Activated effector memory CD4-positive, alpha-beta T cell treated with anti-CD3 and anti-CD28 coated beads, Interleukin-2, amount 50 U/mL, for 16 hours (primary cell): ENCODE data around the gene ACIN1.
A peak's percentile ranks its signal among the peaks of the same experiment; 100 is the strongest.

Source experiments
- DNase-seq: peaks from one replicate; pipeline ENCODE4 v3.0.0-alpha.2; 2020

The ACIN1 gene, protein sequence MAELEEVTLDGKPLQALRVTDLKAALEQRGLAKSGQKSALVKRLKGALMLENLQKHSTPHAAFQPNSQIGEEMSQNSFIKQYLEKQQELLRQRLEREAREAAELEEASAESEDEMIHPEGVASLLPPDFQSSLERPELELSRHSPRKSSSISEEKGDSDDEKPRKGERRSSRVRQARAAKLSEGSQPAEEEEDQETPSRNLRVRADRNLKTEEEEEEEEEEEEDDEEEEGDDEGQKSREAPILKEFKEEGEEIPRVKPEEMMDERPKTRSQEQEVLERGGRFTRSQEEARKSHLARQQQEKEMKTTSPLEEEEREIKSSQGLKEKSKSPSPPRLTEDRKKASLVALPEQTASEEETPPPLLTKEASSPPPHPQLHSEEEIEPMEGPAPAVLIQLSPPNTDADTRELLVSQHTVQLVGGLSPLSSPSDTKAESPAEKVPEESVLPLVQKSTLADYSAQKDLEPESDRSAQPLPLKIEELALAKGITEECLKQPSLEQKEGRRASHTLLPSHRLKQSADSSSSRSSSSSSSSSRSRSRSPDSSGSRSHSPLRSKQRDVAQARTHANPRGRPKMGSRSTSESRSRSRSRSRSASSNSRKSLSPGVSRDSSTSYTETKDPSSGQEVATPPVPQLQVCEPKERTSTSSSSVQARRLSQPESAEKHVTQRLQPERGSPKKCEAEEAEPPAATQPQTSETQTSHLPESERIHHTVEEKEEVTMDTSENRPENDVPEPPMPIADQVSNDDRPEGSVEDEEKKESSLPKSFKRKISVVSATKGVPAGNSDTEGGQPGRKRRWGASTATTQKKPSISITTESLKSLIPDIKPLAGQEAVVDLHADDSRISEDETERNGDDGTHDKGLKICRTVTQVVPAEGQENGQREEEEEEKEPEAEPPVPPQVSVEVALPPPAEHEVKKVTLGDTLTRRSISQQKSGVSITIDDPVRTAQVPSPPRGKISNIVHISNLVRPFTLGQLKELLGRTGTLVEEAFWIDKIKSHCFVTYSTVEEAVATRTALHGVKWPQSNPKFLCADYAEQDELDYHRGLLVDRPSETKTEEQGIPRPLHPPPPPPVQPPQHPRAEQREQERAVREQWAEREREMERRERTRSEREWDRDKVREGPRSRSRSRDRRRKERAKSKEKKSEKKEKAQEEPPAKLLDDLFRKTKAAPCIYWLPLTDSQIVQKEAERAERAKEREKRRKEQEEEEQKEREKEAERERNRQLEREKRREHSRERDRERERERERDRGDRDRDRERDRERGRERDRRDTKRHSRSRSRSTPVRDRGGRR

DNA sequence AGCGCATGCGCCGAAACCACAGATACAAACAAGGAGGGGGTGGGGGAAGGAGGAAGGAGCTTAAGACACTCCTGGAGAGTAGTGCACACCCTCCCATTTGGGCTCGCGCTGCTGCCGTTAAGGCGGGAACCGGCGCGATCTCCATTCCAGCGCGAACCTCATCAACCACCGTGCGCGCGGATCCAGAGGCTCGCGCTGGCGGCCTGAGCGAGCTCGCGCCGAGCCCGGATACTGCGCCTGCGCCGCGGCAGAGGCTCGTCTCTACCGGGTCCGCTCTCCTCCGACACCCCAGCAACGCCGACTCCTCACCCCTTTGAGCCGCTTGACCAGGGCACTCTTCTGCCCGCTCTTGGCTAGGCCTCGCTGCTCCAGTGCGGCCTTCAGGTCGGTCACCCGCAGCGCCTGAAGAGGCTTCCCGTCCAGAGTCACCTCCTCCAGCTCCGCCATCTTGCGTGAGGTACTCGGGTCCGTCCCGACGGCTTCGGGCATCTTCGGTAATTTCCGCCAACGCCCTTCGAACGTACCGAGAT is at the start of gene ACIN1:
ACIN1 (minus strand) TSS at position 471 of the 530 bp plus-strand sequence; CDS start at position 447, 24 bp downstream.
- peak; percentile 89 for DNase-seq

DNA sequence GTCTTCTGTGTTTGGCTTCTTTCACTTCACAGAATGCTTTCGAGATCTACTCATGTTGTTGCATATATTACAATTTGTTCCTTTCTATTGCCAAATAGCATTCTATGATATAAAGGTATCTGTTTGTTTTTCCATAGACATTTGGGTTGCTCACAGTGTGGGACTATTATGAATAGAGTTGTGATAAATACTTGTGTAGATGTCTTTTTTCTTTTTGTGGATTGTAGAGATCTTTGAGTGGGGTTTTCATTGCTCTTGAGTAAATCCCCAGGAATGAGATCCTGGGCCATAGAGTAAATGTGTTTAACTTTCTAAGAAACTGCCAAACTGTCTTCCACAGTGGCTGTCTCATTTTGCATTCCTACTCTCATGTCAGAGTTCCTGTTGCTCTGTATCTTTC is 49.0 kb upstream of the ACIN1 start:
- no peak for DNase-seq

DNA sequence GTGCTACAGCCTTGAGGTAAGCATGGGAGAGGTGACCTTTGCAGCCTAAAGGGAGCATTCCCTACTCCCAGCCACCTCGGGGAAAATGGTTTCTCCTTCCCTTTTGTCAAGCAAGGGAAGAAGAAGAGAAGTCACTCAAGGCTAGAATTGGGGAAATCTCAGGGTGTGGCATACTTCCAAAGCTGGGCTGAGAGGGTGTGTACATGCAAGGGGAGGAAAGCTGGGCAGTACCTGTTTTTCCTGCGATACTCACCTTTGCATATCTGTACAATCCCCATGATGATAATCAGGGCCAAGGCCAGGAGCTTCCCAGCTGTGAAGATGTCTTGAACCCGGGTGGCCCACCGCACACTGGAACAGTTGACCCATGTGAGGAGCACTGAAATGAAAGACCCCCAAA is 47.9 kb upstream of the ACIN1 start:
- DNase-seq: no peak

DNA sequence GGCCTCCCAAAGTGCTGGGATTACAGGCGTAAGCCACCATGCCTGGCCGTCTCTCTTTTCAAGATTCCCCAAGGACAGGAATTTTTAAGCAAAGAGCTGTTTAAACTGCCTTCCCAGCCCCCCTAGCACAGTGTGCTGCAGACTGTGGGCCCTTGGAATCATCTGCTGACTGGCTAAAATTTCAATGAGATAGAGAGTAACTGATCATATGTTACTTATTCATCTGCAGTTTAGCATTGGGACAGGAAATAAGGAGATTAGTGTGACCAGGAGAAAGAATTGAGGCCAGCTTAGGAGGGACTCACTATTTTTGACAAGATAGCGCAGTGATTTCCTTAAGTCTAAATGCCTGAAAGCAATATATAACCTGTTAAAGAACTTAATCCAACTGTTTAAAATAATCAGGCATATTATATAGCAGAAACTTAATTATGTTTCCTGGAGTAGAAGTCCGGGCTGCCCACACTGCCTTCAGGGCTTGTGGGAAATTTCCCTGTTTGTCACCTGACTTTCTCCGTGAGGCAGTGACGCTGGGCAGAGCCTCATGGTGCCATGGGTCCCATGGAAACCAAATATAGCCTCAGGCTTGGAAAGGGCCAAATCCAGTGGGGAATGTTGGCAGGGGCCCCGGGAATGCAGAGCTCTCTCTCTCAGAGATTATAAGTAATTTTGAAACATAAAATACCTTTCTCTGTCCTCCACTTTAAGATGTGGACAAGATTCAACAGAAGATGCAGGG is 46.9 kb upstream of the ACIN1 start:
- no peak for DNase-seq

DNA sequence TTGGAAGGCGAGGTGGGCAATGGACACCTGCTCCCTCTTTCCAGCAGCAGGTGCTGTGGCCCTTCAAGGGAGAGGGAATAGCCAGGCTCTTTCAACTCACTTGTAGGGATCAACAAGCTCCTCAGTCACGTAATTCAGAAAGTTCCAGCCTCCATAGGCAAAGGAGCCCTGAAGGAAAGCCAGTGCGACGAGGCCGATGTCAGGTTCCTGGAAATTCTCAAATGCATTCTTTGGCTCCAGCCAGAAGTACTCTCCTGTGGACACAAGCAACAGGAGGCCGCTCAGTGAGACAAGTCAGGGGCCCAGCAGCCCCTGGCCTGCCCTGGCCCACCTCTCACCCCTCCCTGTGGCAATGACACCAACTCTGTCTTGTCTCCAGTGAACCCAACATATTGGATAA is 45.4 kb upstream of the ACIN1 start:
- DNase-seq: no peak

DNA sequence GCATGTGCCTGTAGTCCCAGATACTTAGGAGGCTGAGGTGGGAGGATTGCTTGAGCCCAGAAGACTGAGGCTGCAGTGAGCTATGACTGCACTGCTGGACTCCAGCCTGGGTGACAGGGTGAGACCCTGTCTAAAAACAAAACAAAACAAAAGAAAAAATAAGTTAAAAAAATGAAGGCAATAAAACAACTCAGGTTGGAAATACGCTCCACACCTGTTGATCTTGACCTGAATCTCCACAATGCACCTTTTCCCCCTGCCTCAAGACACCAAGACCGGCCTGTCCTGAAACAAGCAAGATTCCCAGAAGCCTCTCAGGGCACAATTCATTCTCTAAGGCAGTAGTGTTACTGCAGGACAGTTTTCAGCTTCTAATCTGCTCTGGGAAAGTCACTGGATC is 44.9 kb upstream of the ACIN1 start:
- DNase-seq: no peak

DNA sequence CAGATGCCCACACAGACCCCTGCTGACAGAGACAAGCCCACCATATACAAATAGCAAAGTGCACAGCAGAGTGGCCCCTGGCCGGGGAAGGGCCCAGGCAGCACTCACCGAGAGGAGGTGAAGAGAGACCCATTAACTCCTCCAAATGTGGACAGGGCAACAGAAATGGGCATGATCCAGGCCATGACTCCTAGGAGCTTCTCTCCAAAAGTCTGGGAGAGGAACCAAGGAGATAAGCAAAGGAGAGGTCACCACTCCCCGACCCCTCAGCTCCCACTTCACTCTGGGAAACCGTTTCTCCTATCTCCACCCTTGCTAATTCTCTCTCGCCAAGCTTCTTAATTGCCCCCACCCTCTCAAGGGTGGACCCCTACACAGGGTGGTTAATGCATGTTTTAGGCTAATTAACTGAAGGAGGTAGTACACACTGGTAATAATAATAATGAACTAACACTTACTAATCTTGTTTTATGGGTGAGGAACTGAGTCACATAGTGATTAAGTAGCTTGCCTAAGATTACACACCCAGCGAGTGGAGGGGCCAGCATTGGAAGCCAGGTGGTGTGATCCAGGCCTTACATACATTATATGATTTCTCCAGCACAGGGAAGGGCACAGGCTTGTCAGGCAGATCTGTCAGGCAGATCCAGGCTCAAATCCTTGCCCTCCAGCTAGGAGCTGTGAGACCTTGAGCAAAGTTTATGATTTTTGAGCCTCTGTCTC is 43.0 kb upstream of the ACIN1 start:
- no peak for DNase-seq

DNA sequence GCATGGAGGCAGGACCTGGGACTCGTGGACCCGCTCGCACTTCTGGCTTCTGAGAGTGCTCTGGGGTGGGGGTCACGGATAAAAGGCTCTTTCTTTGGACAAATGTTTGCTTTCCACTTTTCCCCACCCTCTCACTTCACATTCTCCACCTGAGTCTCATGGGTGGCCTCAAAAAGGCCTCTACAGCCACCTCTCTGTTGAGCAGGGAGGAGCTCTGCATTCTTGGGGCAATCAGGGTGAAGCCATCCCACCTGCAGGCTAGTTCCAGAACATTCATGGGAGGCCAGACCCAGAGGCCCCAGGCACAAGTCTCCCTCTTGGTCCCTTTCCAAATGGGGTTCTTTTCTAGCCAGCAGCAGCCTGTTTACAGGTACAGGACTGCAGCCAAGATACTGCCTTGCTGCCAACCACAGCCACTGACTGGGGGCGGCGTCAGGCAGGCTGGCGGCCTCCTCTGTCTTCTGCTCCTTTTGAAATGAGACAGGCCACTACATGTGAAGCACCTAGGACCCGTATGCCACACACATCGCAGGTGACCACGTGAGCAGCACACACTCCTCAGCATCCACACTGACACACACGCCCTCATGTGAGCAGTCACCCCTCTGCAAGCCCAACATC is 42.4 kb upstream of the ACIN1 start:
- DNase-seq: no peak

DNA sequence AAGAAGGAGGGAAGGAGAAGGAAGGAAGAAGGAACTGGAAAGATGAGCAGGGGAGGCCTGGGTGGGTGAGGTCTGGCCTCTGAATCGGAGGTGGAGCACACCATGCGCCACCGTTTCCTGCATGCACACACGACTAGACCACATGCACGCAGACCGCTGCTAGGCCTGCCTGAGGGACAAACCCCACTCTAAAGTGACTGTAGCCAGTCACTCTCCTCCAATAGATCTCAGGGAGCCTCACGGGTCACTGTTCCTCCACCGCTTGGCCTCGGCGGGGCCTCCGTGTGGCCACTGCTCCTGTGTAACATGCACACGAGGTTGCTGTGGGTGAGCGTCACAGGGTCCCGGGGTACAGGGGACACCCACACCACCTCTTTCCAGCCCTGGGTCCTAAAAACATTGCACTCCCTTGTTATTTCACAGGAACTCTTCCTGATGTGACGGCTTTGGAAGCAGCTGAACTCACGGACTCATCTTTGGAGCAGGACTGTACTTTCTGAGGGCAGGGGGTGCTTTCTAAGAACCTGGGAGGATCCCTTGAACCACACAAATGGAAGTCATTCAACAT is 41.7 kb upstream of the ACIN1 start:
- DNase-seq: no peak

DNA sequence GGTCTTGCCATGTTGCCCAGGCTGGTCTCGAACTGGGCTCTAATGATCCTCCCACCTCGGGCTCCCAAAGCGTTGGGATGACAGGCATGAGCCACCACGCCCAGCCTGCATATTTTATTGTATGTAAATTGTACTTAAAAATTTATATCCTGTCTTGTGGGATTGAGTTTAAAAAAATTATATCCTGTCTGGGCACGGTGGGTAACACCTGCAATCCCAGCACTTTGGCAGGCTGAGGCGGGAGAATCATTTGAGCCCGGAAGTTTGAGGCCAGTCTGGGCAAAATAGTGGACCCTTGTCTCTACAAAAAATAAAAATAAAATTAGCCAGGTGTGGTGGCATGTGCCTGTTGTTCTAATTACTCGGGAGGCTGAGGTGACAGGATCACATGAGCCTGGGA is 38.0 kb upstream of the ACIN1 start:
- no peak for DNase-seq

DNA sequence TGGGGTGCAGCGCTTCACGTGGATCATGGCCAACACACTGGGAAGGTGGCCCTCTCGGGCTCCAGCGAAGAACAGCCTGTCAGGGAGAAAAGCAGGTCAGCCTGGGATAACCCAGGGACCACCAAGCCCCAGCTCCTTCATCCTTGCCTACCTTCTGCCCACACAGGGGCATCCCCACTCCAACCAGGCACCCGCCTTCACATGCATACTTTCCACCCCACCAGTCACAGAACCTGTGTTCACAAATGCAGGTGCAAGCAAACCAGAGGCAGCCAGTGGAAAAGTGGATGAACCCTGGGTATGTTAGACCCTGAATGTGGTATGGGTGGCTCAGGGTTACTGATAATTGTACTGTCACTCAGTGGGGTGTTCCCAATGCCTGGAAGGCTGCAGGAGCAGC is 36.5 kb upstream of the ACIN1 start:
- DNase-seq: no peak

DNA sequence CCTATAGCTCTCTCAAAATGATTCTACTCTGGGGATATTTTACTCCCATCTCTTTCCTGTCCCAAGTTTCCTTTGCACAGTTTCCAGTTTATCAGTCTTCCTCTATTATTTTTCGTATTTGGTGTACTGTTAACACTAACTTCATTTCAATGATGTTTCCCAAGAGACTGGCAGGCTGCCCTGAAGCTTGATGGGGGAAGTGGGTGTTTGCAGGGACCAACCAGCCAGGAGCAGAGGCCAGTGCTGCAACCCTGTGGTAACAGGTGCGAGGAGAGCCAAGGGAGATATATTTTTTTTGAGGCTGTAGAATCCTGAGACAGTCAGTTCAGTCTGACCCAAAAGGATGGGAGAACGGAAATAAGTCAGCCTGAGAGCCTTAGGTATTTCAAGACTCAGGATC is 35.9 kb upstream of the ACIN1 start:
- no peak for DNase-seq

DNA sequence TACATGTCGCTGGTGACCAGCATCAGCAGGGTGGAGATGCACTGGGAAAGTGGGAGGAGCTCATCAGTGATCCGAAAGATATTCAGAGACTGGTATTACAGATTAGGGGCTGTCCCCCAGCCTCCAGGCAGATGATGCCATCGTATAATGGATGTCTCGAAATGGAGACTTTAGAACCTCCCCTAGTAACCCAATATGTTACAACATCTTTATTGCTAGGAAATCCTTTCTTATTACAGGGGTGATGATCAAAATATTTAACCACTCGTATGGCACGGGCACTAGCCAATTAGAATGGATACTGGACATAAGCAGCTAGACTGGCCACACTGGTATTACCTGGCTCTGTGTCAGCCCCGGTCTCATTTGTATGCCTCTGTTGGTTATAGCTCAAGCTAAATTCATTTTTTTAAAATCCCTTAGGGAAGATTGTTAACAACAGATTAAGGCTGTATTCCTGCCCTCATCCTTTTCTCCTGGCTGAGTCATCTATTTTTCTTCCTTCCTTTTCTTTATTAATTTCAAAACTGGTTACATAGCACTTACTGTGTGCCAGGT is 34.9 kb upstream of the ACIN1 start:
- DNase-seq: no peak

DNA sequence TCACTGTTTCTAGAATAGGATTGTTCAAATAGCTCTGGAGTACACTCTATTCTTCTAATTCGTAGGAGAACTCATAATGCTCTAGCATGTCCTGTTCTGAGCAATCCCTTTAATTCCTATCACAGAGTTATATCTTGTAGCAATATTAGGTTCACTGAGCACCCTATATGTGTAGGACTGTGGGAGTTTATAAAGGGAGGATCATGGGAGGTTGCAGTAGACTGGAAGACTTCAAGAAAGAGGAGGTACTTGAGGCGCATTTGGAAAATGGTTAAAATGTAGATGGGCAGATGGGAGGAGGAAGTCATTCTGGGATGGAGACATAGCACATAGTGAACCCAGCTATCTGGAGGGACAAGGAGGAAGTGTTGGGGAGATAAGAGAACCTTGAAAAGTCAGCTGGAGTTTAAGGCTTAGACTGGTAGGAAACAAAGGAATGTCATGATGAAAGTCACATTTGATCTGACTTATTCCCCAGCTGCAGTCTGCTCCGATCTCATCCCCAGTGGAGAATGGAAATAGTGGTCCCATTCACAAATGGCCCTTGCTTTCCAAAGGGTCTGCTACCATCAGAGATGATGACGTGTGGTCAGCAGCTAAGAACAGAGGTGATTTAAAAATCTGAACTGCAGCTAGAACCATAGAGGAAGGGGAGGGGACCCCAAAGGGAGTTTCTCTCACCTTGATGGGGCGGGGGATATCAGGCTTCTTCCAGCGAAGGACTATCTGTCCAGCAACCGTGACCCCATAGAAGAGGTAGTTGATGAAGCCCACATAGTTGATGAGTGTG is 34.2 kb upstream of the ACIN1 start:
- DNase-seq: no peak

DNA sequence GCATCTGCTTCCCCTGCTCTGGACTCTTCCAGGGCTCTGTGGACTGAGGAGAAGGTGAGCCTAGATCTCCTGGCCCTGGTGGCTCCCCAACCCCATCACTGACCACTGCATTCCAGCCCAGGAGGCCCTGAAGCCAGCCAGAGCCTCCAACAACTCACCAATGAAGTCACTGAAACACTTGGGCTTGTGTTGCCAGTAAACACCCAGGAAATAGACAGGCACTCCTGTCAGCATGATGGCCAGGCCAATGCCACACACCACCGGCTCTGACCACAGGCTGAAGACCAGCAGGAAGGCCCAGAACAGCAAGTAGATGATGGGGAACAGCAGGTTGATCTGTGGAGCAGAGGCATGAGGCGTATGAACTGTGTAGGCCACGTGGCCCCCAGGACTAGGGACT is 32.9 kb upstream of the ACIN1 start:
- no peak for DNase-seq

DNA sequence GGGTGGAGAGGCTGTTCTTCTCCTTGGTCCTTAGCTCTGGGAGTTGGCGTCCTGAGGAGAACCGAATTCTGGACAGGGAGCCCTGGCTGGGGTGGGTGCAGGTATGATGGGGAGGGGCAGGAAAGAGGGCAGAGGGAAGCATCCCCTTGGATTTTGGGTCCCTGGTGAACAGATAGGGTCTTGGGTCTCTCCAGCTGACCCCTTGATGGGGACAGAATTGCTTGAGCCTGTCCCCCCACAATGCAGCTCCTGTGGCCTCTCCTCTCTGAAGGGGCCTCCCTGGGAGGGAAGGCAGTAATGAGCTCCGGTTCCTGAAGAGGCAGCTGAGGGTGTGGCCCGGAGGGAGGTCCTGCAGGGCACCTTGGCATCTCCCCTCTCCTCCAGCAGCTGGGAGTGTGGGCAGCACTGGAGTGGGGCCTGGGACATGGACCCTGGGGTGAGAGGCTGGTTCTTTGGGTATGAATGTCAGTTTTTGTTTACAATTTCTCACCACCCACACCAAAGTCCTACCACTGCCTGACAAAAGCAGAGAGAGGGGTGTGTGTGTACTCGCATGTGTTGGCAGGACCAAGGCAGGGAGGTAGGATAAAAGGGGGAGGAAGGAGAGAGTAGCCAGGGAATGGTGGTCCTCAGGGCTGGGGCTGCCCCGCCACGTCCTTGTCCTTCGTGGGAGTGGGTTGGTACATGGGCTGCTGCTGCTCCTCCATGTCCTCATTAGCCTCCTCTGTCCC is 31.8 kb upstream of the ACIN1 start:
- no peak for DNase-seq

DNA sequence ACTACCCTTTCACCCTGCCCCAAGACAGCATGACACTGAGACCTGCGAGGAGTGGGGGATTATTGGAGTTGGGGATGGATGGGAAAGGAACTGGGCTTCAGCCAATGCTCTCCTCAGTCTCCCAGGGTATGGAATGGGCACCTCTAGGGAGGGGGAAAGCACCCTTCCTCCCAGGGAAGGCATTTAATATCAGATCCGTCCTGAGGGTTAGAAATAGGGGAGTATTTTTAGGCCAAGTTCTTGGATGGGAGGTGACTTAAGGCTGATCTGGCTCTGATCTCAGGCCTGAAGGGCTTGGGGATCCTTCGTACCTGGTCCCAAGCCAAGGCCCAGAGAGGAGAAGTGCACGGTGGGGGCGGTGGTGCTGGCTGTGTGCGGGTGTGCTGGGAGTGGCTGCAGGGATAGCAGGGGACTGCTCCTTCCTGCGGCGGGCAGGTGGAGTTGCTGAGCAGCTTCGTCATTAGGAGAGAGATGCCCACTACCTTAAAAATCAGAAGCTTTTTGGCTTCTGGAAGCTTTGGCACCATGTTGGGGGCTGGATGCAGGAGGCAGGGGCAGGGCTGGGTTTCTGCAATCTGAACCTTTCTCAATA is 31.1 kb upstream of the ACIN1 start:
- no peak for DNase-seq

DNA sequence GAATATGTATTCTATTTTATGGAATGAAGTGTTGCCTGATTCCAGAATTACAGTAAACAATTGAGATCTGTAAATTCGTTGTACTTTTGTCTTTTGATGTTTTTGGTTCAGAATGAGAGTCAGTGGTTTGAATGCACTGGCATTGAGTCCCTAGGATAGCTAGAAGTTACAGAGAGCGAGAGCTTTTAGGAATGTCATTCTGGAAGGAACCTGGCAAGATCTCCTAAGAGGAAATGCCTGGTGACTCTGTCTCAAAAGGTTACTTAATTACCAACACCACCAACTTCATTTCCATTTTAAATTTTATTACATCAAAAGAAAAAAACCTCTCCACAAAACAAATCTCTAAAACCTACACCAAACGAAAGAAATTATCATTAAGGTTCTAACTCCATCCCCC is 30.1 kb upstream of the ACIN1 start:
- no peak for DNase-seq
